K562 (cell line): Measurements from ENCODE around the gene METAP1D. TPM values are rescaled to one million over a fixed set of nuclear protein-coding genes. Genes with fewer than 3 reads are reported as not detected.
A peak's percentile ranks its signal among the peaks of the same experiment; 100 is the strongest.

Experiments used
- CHD4 ChIP-seq: fragments of 200-600 bp; sonication (generic); IDR thresholded peaks from 3 replicates; pipeline ENCODE4 v1.6.1; 2012; ENCODE audit warnings: low read depth, mild to moderate bottlenecking, mixed read lengths, low read length, inconsistent platforms; ENCODE audit not compliant: insufficient read depth, insufficient replicate concordance, poor library complexity, severe bottlenecking
- CREM ChIP-seq: IDR thresholded peaks from 2 replicates; pipeline ENCODE4 v1.6.1; 2014; ENCODE audit warnings: antibody characterized with exemption, low read depth
- EWSR1 ChIP-seq: fragments of 450-650 bp; IDR thresholded peaks from 2 replicates; pipeline ENCODE4 v1.6.1; 2018; ENCODE audit warnings: borderline replicate concordance, mild to moderate bottlenecking, low read depth, moderate library complexity; ENCODE audit not compliant: partially characterized antibody
- KDM2B ChIP-seq: fragments of 250-450 bp; sonication (Bioruptor Pico); IDR thresholded peaks from 2 replicates; pipeline ENCODE4 v1.8.0; 2021; ENCODE audit warnings: mild to moderate bottlenecking, moderate library complexity
- MTF1 ChIP-seq: fragments of 250-450 bp; sonication (Bioruptor Pico); IDR thresholded peaks from 2 replicates; pipeline ENCODE4 v1.9.0; 2021; ENCODE audit warnings: moderate library complexity, mild to moderate bottlenecking, inconsistent platforms, borderline replicate concordance
- NUFIP1 ChIP-seq: fragments of 450-650 bp; IDR thresholded peaks from 2 replicates; pipeline ENCODE4 v1.6.1; 2018; ENCODE audit not compliant: partially characterized antibody
- POLR2A ChIP-seq: fragments of 450-650 bp; conservative IDR thresholded peaks from 2 replicates; pipeline ENCODE4 v1.6.1; 2016
- POLR2G ChIP-seq: fragments of 200-400 bp; formaldehyde crosslinking; IDR thresholded peaks from 2 replicates; pipeline ENCODE4 v1.6.1; 2017; ENCODE audit warnings: low read depth, mild to moderate bottlenecking, antibody characterized with exemption, low read length, moderate library complexity
- RBFOX2 ChIP-seq: fragments of 200-400 bp; formaldehyde crosslinking; IDR thresholded peaks from 2 replicates; pipeline ENCODE4 v1.6.1; 2017; ENCODE audit warnings: low read depth, mild to moderate bottlenecking, low read length, moderate library complexity
- RBM14 ChIP-seq: fragments of 200-400 bp; formaldehyde crosslinking; IDR thresholded peaks from 2 replicates; pipeline ENCODE4 v1.6.1; 2018; ENCODE audit warnings: low read depth, mild to moderate bottlenecking, low read length, moderate library complexity, borderline replicate concordance; ENCODE audit not compliant: insufficient read depth
- RBM22 ChIP-seq: fragments of 200-400 bp; formaldehyde crosslinking; IDR thresholded peaks from 2 replicates; pipeline ENCODE4 v1.6.1; 2018; ENCODE audit warnings: low read length, low read depth; ENCODE audit not compliant: poor library complexity, severe bottlenecking
- RNF2 ChIP-seq: sonication (generic); IDR thresholded peaks from 2 replicates; pipeline ENCODE4 v1.6.1; 2016
- RREB1 ChIP-seq: fragments of 250-450 bp; sonication (Bioruptor Pico); IDR thresholded peaks from 2 replicates; pipeline ENCODE4 v1.4.0; 2020
- TAF15 ChIP-seq: fragments of 200-400 bp; formaldehyde crosslinking; IDR thresholded peaks from 2 replicates; pipeline ENCODE4 v1.6.1; 2017; ENCODE audit warnings: mild to moderate bottlenecking, low read depth, low read length, moderate library complexity
- TEAD4 ChIP-seq, 2 experiments: sonication (generic) in 1 of 2; formaldehyde crosslinking in 1 of 2; IDR thresholded peaks; 2 replicates each; pipeline versions ENCODE4 v1.6.1 to v1.8.0; 2012 to 2022; ENCODE audit warnings: borderline replicate concordance in 1 of 2, inconsistent platforms in 1 of 2, low read length in 1 of 2, mild to moderate bottlenecking in 1 of 2, missing genetic modification reagents in 1 of 2
- ZNF316 ChIP-seq: fragments of 450-650 bp; IDR thresholded peaks from 2 replicates; pipeline ENCODE4 v1.6.1; 2016
- ZNF764 ChIP-seq: fragments of 250-450 bp; sonication (Bioruptor Pico); IDR thresholded peaks from 2 replicates; pipeline ENCODE4 v1.4.0; 2020; ENCODE audit warnings: low read depth, mild to moderate bottlenecking, moderate library complexity
- polyA plus RNA-seq, 8 experiments: library from polyadenylated mRNA; depleted of rRNA in 4 of 8; stranded (reverse) in 5 of 8; unstranded in 3 of 8; fragments of >200 nt; fragmentation: Nextera tagmentation in 2 of 8; fragmentation: Illumina TruSeq in 1 of 8; extraction: Ambion mirVana in 2 of 8; extraction: Trizol in 1 of 8; gene quantifications; 2 replicates each; pipeline versions ENCODE4 v1.2.1 to v1.2.3, GENCODE V29; 2011 to 2014; ENCODE audit warnings: inconsistent platforms in 1 of 8, missing spikeins in 1 of 8
- total RNA-seq, 7 experiments: library from RNA; depleted of rRNA in 6 of 7; stranded (reverse); fragments of >200 nt in 6 of 7; fragmentation: Illumina TruSeq in 2 of 7; extraction: Trizol in 2 of 7; gene quantifications; 2 replicates each; pipeline versions ENCODE4 v1.2.1 to v1.2.3, GENCODE V29; 2011 to 2021; ENCODE audit warnings: low replicate concordance in 1 of 7
- TF ChIP-seq, protein P1 (sequence below): sonication (generic); IDR thresholded peaks from 2 replicates; pipeline ENCODE4 v1.6.1; 2016
- TF ChIP-seq, protein P2 (sequence below), 3 experiments: IDR thresholded peaks in 2 of 3; conservative IDR thresholded peaks in 1 of 3; 2 replicates each; pipeline ENCODE4 v1.5.1; 2011 to 2012; ENCODE audit warnings: low read length in 3 of 3, mild to moderate bottlenecking in 3 of 3, control low read depth in 2 of 3, improper control_type of control experiment in 1 of 3, inconsistent platforms in 1 of 3, low read depth in 1 of 3, mixed read lengths in 1 of 3, moderate library complexity in 1 of 3; ENCODE audit not compliant: insufficient read depth in 2 of 3

The METAP1D gene
- total and polyA plus RNA-seq, 9 of the 15 experiments (the other 6 are each of a cell fraction or from before 2014, with no cell fraction given) = 8.0 to 23.4 (median 15.7) TPM

DNA sequence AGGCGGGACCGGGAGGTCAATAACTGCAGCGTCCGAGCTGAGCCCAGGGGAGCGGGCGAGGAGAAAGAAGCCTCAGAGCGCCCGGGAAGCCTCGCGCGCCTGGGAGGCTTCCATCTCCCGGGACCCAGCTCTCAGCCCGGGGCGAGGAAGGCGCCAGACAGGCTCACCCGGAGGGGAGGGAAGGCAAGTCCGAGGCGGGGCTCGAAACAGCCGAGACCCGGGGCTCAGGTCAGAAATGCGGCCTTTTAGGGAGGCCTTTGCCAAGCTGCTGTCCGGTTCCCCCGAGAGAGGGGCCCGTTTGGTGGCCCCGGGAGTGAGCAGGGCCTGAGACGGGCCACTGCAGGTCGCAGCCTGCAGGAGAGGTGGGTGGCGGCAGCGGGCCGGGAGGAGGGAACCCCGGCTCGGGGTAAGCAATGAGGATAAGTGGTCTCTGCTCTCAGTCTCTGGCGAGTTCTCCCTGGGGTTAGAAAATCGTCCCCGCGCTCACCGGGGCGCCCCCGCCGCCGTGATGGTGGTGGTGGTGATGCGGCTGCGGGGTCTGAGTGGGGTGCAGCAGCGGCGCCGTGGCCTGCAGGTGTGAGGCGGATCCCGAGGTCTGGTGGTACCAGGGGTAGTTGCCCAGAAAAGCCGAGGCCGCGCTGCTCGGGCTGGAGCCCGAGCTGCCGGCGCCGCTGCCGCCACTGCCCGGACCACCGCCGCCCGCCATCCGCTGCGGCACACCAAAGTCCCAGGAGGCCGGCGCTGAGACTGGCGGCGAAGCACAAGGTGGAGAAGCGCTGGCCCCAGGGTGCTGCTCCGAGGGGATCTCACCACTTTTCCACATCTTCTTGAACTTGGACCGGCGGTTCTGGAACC is 100.6 kb downstream of the METAP1D start (continued):
- TF ChIP-seq RREB1 (CRISPR knock-in tag) = no peak
- 0 out of 2 replicates have a peak, but pooled peaks have one; percentile 10 for TF ChIP-seq RBM14
- TF ChIP-seq, protein P1, sequence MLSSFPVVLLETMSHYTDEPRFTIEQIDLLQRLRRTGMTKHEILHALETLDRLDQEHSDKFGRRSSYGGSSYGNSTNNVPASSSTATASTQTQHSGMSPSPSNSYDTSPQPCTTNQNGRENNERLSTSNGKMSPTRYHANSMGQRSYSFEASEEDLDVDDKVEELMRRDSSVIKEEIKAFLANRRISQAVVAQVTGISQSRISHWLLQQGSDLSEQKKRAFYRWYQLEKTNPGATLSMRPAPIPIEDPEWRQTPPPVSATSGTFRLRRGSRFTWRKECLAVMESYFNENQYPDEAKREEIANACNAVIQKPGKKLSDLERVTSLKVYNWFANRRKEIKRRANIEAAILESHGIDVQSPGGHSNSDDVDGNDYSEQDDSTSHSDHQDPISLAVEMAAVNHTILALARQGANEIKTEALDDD = no peak
- no peak for TF ChIP-seq TAF15
- TF ChIP-seq KDM2B = no peak
- TF ChIP-seq MTF1 (CRISPR knock-in tag) = no peak
- TF ChIP-seq, protein P2, sequence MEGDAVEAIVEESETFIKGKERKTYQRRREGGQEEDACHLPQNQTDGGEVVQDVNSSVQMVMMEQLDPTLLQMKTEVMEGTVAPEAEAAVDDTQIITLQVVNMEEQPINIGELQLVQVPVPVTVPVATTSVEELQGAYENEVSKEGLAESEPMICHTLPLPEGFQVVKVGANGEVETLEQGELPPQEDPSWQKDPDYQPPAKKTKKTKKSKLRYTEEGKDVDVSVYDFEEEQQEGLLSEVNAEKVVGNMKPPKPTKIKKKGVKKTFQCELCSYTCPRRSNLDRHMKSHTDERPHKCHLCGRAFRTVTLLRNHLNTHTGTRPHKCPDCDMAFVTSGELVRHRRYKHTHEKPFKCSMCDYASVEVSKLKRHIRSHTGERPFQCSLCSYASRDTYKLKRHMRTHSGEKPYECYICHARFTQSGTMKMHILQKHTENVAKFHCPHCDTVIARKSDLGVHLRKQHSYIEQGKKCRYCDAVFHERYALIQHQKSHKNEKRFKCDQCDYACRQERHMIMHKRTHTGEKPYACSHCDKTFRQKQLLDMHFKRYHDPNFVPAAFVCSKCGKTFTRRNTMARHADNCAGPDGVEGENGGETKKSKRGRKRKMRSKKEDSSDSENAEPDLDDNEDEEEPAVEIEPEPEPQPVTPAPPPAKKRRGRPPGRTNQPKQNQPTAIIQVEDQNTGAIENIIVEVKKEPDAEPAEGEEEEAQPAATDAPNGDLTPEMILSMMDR (IDR thresholded peaks at IDR 0.05 in 2 of 3, conservative IDR thresholded peaks at IDR 0.05 in 1 of 3; ENCODE audit: insufficient read depth in 2 of 3, low read depth in 1 of 3, low read length in 3 of 3) = no peak
- no peak for TF ChIP-seq NUFIP1
- no peak for TF ChIP-seq POLR2A
- no peak for TF ChIP-seq CHD4
- no peak for TF ChIP-seq EWSR1
- TF ChIP-seq TEAD4 (IDR thresholded peaks at IDR 0.05; ENCODE audit: low read length) = no peak
- no peak for TF ChIP-seq TEAD4 (CRISPR knock-in tag; IDR thresholded peaks at IDR 0.05; ENCODE audit: borderline replicate concordance)
- peak; percentile 36; the same call in 1 of the 2 replicates for TF ChIP-seq POLR2G
- TF ChIP-seq ZNF316 = no peak
- TF ChIP-seq RBFOX2 = peak; percentile 67
- TF ChIP-seq CREM = no peak
- no peak for TF ChIP-seq ZNF764 (CRISPR knock-in tag)
- peak; percentile 49 for TF ChIP-seq RBM22
- TF ChIP-seq RNF2 = no peak
